PFSK-1 (cell line): ENCODE data around the gene LMO7.

Source experiments
- FOXP2 ChIP-seq: optimal IDR thresholded peaks from 2 replicates; pipeline ENCODE3; 2011; ENCODE audit warnings: borderline replicate concordance, control low read depth, inconsistent platforms; ENCODE audit not compliant: insufficient read depth; ENCODE audit errors: extremely low read length, extremely low read depth
- POLR2AphosphoS5 ChIP-seq: IDR thresholded peaks from 2 replicates; pipeline ENCODE4 v1.6.1; 2012; ENCODE audit warnings: low read depth, mild to moderate bottlenecking, control low read depth, low read length, moderate library complexity
- REST ChIP-seq, 2 experiments: IDR thresholded peaks; 2 replicates each; pipeline versions ENCODE4 v1.6.1 to v1.8.0; 2011 to 2012; ENCODE audit warnings: low read depth in 2 of 2, low read length in 2 of 2, control low read depth in 1 of 2, inconsistent platforms in 1 of 2, mild to moderate bottlenecking in 1 of 2, moderate library complexity in 1 of 2; ENCODE audit not compliant: insufficient read depth in 1 of 2
- SIN3A ChIP-seq: IDR thresholded peaks from 2 replicates; pipeline ENCODE4 v1.6.1; 2012; ENCODE audit warnings: mild to moderate bottlenecking, low read length, moderate library complexity, borderline replicate concordance; ENCODE audit not compliant: insufficient read depth
- TAF1 ChIP-seq: IDR thresholded peaks from 2 replicates; pipeline ENCODE4 v1.6.1; 2012; ENCODE audit warnings: low read length, control low read depth, borderline replicate concordance; ENCODE audit not compliant: insufficient read depth

LMO7 gene

DNA sequence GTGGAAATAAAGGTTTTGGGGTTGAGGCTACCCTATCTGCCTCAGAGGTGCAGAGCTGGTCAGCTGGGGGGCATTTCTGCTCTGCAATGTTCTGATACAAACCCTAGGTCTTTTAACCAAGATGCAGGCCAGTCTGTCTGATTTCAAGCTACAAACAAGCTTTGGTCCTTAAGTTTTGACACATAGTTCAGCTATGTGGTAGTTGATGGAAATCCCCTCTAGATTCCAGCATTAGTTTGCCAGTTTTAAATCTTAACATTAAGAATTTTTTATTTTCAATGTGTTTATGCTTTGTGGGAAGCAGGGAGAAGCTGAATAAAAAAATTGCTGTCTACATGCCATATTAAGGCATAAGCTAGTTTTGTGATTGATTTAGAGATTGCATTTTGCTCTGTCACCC, 225.7 kb downstream of the LMO7 start:
- TF ChIP-seq POLR2AphosphoS5 (no peak), REST (IDR thresholded peaks at IDR 0.05; ENCODE audit: insufficient read depth in 1 of 2, low read depth in 2 of 2, low read length in 2 of 2) (no peak), SIN3A (no peak), TAF1 (no peak), FOXP2 (no peak)

GRCh38 chr13:75864718-75865117, 228.6 kb downstream of the LMO7 start:
- TF ChIP-seq TAF1 (no peak), POLR2AphosphoS5 (no peak), FOXP2 (no peak), REST (IDR thresholded peaks at IDR 0.05; ENCODE audit: insufficient read depth in 1 of 2, low read depth in 2 of 2, low read length in 2 of 2) (no peak), SIN3A (no peak)

DNA sequence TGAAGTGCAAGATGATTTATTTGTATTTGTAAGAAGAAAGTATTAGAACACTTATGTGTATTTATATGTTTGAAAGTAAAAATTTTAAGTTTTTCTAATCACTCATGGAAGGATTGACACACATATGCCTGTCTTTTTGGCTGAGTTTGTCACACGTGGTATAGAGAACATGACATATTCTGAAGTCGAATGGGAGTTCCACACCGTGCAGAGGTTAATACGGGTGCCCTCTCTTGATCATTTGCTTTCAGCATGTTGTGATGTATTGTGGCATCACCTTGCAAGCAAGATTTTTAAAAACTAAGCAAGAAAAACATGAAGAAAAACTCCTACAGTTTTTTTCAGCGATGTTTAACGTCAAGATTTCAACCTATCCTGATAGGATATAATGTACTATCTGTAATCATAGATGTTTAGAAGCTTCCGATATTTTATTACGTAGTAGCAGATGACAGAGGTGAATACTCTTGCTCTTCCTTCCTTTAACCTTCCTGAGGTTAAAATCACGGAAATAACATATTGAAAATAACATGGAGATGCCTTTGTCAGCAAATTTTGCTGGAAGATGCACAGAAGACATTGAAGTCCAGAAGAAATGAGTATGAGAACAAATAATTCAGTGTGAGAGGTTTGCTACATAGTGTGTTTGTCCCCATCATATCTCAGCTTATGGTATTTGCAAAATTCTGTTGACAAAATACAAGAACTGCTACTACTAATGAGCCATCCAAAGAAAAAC, 231.4 kb downstream of the LMO7 start:
- TF ChIP-seq POLR2AphosphoS5 (no peak), REST (IDR thresholded peaks at IDR 0.05; ENCODE audit: insufficient read depth in 1 of 2, low read depth in 2 of 2, low read length in 2 of 2) (no peak), FOXP2 (no peak), SIN3A (no peak)

- TF ChIP-seq POLR2AphosphoS5 = no peak
- TF ChIP-seq SIN3A = no peak
- TF ChIP-seq FOXP2 = no peak
- no peak for TF ChIP-seq REST (IDR thresholded peaks at IDR 0.05; ENCODE audit: insufficient read depth in 1 of 2, low read depth in 2 of 2, low read length in 2 of 2)
- no peak for TF ChIP-seq TAF1
Measured at GRCh38 chr13:75869981-75870380, 233.9 kb downstream of the LMO7 start.

GRCh38 chr13:75870397-75870903, 234.3 kb downstream of the LMO7 start:
- TF ChIP-seq SIN3A (no peak), REST (IDR thresholded peaks at IDR 0.05; ENCODE audit: insufficient read depth in 1 of 2, low read depth in 2 of 2, low read length in 2 of 2) (no peak), POLR2AphosphoS5 (no peak), TAF1 (no peak), FOXP2 (no peak)
